ENCODE data around the gene RASGRF1.

Gene RASGRF1

DNA sequence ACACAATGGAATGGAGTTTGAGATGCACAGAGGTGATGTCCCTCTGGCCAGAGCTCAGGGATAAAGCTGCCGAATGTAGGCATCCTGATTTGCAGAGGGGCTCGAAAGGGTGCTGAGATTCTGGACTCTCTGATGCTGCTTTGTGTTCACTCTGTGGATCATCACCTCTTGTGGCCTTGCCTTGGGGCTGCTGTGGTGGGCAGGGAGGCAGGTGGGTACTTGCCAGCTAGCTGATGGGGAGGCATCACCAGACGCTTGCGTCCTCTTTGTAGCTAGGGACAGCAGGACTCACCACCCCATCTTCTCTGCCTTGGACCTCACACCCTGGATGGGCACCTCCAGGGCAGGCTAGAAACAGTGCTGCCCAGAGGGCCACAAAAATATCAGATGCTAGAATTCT lies 14.6 kb upstream of the RASGRF1 start:
- Histone ChIP-seq H3K27ac (ENCODE audit: low read length) (no peak overlapping the region), H3K4me2 (ENCODE audit: low read depth, low read length) (no peak overlapping the region)

DNA sequence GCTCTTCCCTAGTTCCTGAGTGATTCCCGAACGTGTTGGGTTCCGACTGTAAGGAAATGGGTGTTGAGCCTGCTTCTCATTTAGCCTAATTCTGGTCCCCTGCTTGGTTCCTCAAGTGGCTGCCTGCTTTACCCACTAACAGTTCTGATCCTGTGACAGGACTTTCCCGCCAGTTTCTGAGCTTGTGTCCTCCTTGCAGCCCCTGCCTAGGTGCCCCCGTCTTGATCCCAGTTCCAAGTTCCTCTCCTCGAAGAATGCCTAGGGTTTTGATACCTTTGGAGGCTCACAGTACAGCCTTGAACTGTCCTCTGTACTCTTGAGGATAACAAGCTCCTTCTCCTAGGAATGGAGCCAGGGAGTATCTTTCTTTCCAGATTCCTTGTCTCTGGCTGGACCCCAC lies 12.0 kb upstream of the RASGRF1 start:
- TF ChIP-seq EZH2phosphoT487 (IDR thresholded peaks at IDR 0.05; ENCODE audit: low read length): no peak
- DNase-seq: no peak
- Histone ChIP-seq H3K4me3 (ENCODE audit: low read length) (no peak overlapping the region), H4K20me1 (ENCODE audit: insufficient read depth, low read length) (no peaks in the 10 kb centered on the region), H3K9me3 (replicated peaks; ENCODE audit: insufficient read depth, low read length) (no peaks in the 10 kb centered on the region), H3K36me3 (replicated peaks; ENCODE audit: insufficient read depth, low read length) (no peaks in the 10 kb centered on the region), H3K27ac (ENCODE audit: low read length) (no peak overlapping the region), H3K4me2 (ENCODE audit: low read depth, low read length) (no peak overlapping the region), H3K9ac (ENCODE audit: low read length) (no peak overlapping the region), H3F3A (ENCODE audit: insufficient read depth, low read length) (peaks cover 3% of the 10 kb centered on the region; the same call in 1 of the 2 replicates), H3K79me2 (ENCODE audit: low read length) (no peaks in the 10 kb centered on the region), H3K4me1 (ENCODE audit: low read length) (peaks cover 15% of the 10 kb centered on the region), H2AFZ (ENCODE audit: low read length) (no peak overlapping the region), H3K9me2 (replicated peaks; ENCODE audit: insufficient read depth, low read length) (no peaks in the 10 kb centered on the region), H3K27me3 (replicated peaks; ENCODE audit: insufficient read depth, low read length) (no peaks in the 10 kb centered on the region)

More for the DNA sequence above, 14.6 kb upstream of the RASGRF1 start:
- H3K4me3 ChIP-seq (ENCODE audit: low read length): no peak overlapping the region
- TF ChIP-seq EZH2 (optimal IDR thresholded peaks at IDR 0.05; ENCODE audit: low read depth, low read length) (no peak), EZH2phosphoT487 (IDR thresholded peaks at IDR 0.05; ENCODE audit: low read length) (no peak)
- TF ChIP-seq, protein P1, sequence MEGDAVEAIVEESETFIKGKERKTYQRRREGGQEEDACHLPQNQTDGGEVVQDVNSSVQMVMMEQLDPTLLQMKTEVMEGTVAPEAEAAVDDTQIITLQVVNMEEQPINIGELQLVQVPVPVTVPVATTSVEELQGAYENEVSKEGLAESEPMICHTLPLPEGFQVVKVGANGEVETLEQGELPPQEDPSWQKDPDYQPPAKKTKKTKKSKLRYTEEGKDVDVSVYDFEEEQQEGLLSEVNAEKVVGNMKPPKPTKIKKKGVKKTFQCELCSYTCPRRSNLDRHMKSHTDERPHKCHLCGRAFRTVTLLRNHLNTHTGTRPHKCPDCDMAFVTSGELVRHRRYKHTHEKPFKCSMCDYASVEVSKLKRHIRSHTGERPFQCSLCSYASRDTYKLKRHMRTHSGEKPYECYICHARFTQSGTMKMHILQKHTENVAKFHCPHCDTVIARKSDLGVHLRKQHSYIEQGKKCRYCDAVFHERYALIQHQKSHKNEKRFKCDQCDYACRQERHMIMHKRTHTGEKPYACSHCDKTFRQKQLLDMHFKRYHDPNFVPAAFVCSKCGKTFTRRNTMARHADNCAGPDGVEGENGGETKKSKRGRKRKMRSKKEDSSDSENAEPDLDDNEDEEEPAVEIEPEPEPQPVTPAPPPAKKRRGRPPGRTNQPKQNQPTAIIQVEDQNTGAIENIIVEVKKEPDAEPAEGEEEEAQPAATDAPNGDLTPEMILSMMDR (IDR thresholded peaks at IDR 0.05; ENCODE audit: low read length): no peak
- no peaks in the 10 kb centered on the region for H3K27me3 ChIP-seq (replicated peaks; ENCODE audit: insufficient read depth, low read length)
- no peak overlapping the region for H3K9ac ChIP-seq (ENCODE audit: low read length)
- no peaks in the 10 kb centered on the region for H3K9me3 ChIP-seq (replicated peaks; ENCODE audit: insufficient read depth, low read length)
- no peaks in the 10 kb centered on the region for H4K20me1 ChIP-seq (ENCODE audit: insufficient read depth, low read length)
- H3K36me3 ChIP-seq (replicated peaks; ENCODE audit: insufficient read depth, low read length): no peaks in the 10 kb centered on the region
- no peak for DNase-seq
- peaks cover 16% of the 10 kb centered on the region for H3K4me1 ChIP-seq (ENCODE audit: low read length)
- no peak overlapping the region for H2AFZ ChIP-seq (ENCODE audit: low read length)
- peaks cover 3% of the 10 kb centered on the region; the same call in 1 of the 2 replicates for H3F3A ChIP-seq (ENCODE audit: insufficient read depth, low read length)
- H3K79me2 ChIP-seq (ENCODE audit: low read length): no peaks in the 10 kb centered on the region
- no peaks in the 10 kb centered on the region for H3K9me2 ChIP-seq (replicated peaks; ENCODE audit: insufficient read depth, low read length)

DNA sequence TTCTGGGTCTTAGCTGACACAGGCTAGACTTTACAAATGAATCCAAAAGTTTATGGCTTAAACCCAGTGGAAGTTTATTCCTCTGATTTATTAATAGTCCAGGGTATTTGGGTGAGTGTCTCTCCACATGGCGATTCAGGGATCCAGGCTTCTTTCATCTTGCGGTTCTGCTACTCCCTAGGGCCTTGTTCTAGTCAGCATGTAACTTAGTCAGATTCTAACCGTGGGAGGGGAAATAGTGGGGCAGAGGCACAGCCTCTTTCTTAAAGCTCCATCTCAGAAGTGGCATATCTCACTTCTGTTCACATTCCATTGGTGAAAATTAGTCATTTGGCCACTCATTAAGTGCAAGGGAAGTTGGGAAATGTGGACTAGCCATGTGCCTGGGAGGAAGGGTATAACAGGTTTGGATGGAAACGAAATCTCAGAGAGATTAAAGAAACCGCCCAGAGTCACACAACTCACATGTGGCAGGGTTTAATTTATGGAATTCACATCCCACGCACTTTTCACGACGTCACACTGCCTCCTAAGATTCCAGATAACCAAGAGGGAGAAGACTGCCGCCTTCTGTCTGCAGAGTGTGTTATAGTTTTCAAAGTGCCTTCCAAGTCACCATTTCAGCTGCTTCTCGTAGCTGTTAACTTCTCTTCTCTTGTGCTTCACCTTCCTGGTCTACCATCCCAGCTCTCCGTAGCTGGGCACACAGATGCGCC lies 11.4 kb upstream of the RASGRF1 start:
- Histone ChIP-seq H3K4me3 (ENCODE audit: low read length) (no peak overlapping the region), H3K9me2 (replicated peaks; ENCODE audit: insufficient read depth, low read length) (no peaks in the 10 kb centered on the region), H3K36me3 (replicated peaks; ENCODE audit: insufficient read depth, low read length) (no peaks in the 10 kb centered on the region), H3K9me3 (replicated peaks; ENCODE audit: insufficient read depth, low read length) (no peaks in the 10 kb centered on the region), H3K27ac (ENCODE audit: low read length) (no peak overlapping the region), H3K9ac (ENCODE audit: low read length) (no peak overlapping the region), H3K4me2 (ENCODE audit: low read depth, low read length) (no peak overlapping the region), H3K4me1 (ENCODE audit: low read length) (peaks cover 10% of the 10 kb centered on the region), H3K27me3 (replicated peaks; ENCODE audit: insufficient read depth, low read length) (no peaks in the 10 kb centered on the region), H2AFZ (ENCODE audit: low read length) (no peak overlapping the region), H4K20me1 (ENCODE audit: insufficient read depth, low read length) (no peaks in the 10 kb centered on the region), H3F3A (ENCODE audit: insufficient read depth, low read length) (peaks cover 3% of the 10 kb centered on the region; the same call in 1 of the 2 replicates), H3K79me2 (ENCODE audit: low read length) (no peaks in the 10 kb centered on the region)
- no peak for DNase-seq
- no peak for TF ChIP-seq EZH2 (optimal IDR thresholded peaks at IDR 0.05; ENCODE audit: low read depth, low read length)

DNA sequence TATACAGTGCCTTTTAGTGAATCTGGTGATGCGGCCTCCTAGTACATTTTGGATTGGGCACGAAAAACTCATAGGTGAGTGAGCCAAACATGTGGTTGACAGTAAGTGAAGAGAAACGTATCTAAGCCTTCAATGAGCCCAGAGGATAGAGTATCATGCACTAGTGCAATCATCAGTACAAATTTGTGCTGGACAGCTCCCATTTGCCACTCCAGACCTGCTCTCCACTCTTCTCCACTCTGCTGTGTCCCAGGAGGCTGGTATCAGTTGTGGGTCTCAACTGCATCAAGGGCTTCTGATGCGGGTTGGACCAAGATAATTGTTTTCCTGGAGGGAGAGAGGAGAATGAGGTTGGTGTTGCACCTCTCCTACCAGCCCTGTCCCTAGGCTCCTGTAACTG lies 9.1 kb upstream of the RASGRF1 start:
- no peak overlapping the region for H3K4me2 ChIP-seq (ENCODE audit: low read depth, low read length)
- no peaks in the 10 kb centered on the region for H3K79me2 ChIP-seq (ENCODE audit: low read length)
- no peaks in the 10 kb centered on the region for H3K36me3 ChIP-seq (replicated peaks; ENCODE audit: insufficient read depth, low read length)
- no peaks in the 10 kb centered on the region for H3F3A ChIP-seq (ENCODE audit: insufficient read depth, low read length)
- H3K27ac ChIP-seq (ENCODE audit: low read length): no peak overlapping the region
- H3K4me3 ChIP-seq (ENCODE audit: low read length): no peak overlapping the region
- no peaks in the 10 kb centered on the region for H3K9me2 ChIP-seq (replicated peaks; ENCODE audit: insufficient read depth, low read length)
- TF ChIP-seq EZH2 (optimal IDR thresholded peaks at IDR 0.05; ENCODE audit: low read depth, low read length): no peak
- TF ChIP-seq EZH2phosphoT487 (IDR thresholded peaks at IDR 0.05; ENCODE audit: low read length): no peak
- TF ChIP-seq, protein P1 (IDR thresholded peaks at IDR 0.05; ENCODE audit: low read length): no peak
- H3K4me1 ChIP-seq (ENCODE audit: low read length): no peaks in the 10 kb centered on the region
- H2AFZ ChIP-seq (ENCODE audit: low read length): no peak overlapping the region
- H3K9ac ChIP-seq (ENCODE audit: low read length): no peak overlapping the region
- H4K20me1 ChIP-seq (ENCODE audit: insufficient read depth, low read length): no peaks in the 10 kb centered on the region
- no peaks in the 10 kb centered on the region for H3K9me3 ChIP-seq (replicated peaks; ENCODE audit: insufficient read depth, low read length)
- H3K27me3 ChIP-seq (replicated peaks; ENCODE audit: insufficient read depth, low read length): no peaks in the 10 kb centered on the region
- DNase-seq: no peak

Data from MM.1S (cell line).